HepG2 (cell line): ENCODE data around the gene MON1A. TPM values are rescaled to one million over a fixed set of nuclear protein-coding genes. Genes with fewer than 3 reads are reported as not detected.

Source experiments
- CCAR2 ChIP-seq: fragments of 200-400 bp; formaldehyde crosslinking; optimal IDR thresholded peaks from 2 replicates; pipeline ENCODE3; 2018; ENCODE audit warnings: low read depth, mild to moderate bottlenecking, low read length, moderate library complexity
- FOXP1 ChIP-seq, 2 experiments: fragments of 450-650 bp in 1 of 2; IDR thresholded peaks; 2 replicates each; pipeline ENCODE4 v1.6.1; 2017 to 2018; ENCODE audit warnings: antibody characterized with exemption in 1 of 2
- GLI4 ChIP-seq: sonication (generic); formaldehyde crosslinking; IDR thresholded peaks from 2 replicates; pipeline ENCODE4 v1.5.1; 2020; ENCODE audit warnings: missing genetic modification reagents, mild to moderate bottlenecking, moderate library complexity, borderline replicate concordance
- HOXA7 ChIP-seq: sonication (generic); formaldehyde crosslinking; IDR thresholded peaks from 2 replicates; pipeline ENCODE4 v1.8.1; 2022; ENCODE audit warnings: mild to moderate bottlenecking, missing genetic modification reagents, moderate library complexity
- KLF15 ChIP-seq: sonication (generic); formaldehyde crosslinking; IDR thresholded peaks from 2 replicates; pipeline ENCODE4 v1.8.1; 2023; ENCODE audit warnings: borderline replicate concordance, mild to moderate bottlenecking, inconsistent platforms, missing genetic modification reagents, mixed read lengths
- NCOA2 ChIP-seq: sonication (generic); formaldehyde crosslinking; IDR thresholded peaks from 2 replicates; pipeline ENCODE4 v1.8.0; 2022; ENCODE audit warnings: inconsistent platforms
- NCOR1 ChIP-seq: fragments of 200-600 bp; sonication (generic); IDR thresholded peaks from 2 replicates; pipeline ENCODE4 v1.7.0; 2017; ENCODE audit warnings: antibody characterized with exemption, low read length, borderline replicate concordance
- NR2F6 ChIP-seq, 2 experiments: IDR thresholded peaks; 2 replicates each; pipeline ENCODE4 v1.6.1; 2016; ENCODE audit warnings: antibody characterized with exemption in 1 of 2, mild to moderate bottlenecking in 1 of 2
- REXO4 ChIP-seq: sonication (generic); formaldehyde crosslinking; IDR thresholded peaks from 2 replicates; pipeline ENCODE4 v1.8.0; 2022; ENCODE audit warnings: missing genetic modification reagents, mild to moderate bottlenecking, borderline replicate concordance
- SIN3B ChIP-seq: fragments of 150-350 bp; IDR thresholded peaks from 2 replicates; pipeline ENCODE4 v1.6.1; 2014; ENCODE audit warnings: low read length
- TCF7 ChIP-seq: sonication (generic); IDR thresholded peaks from 2 replicates; pipeline ENCODE4 v1.6.1; 2016; ENCODE audit warnings: antibody characterized with exemption, low read depth
- YEATS4 ChIP-seq: sonication (generic); formaldehyde crosslinking; IDR thresholded peaks from 2 replicates; pipeline ENCODE4 v1.4.0; 2020; ENCODE audit warnings: missing genetic modification reagents, borderline replicate concordance
- ZFAT ChIP-seq: sonication (generic); formaldehyde crosslinking; conservative IDR thresholded peaks from 2 replicates; pipeline ENCODE4 v1.8.1; 2023; ENCODE audit warnings: missing genetic modification reagents, inconsistent platforms
- ZNF33A ChIP-seq: sonication (generic); formaldehyde crosslinking; IDR thresholded peaks from 2 replicates; pipeline ENCODE4 v1.5.1; 2020; ENCODE audit warnings: missing genetic modification reagents, mild to moderate bottlenecking, moderate library complexity, borderline replicate concordance
- ZNF44 ChIP-seq: sonication (generic); formaldehyde crosslinking; IDR thresholded peaks from 2 replicates; pipeline ENCODE4 v1.5.1; 2020; ENCODE audit warnings: mild to moderate bottlenecking, missing genetic modification reagents
- ZNF572 ChIP-seq: sonication (generic); formaldehyde crosslinking; IDR thresholded peaks from 2 replicates; pipeline ENCODE4 v1.5.1; 2020; ENCODE audit warnings: mild to moderate bottlenecking, missing genetic modification reagents
- ZNF652 ChIP-seq: IDR thresholded peaks from 2 replicates; pipeline ENCODE4 v1.6.1; 2016; ENCODE audit warnings: low read depth, borderline replicate concordance
- ZNF703 ChIP-seq: sonication (generic); formaldehyde crosslinking; IDR thresholded peaks from 2 replicates; pipeline ENCODE4 v1.5.1; 2020; ENCODE audit warnings: missing genetic modification reagents, mild to moderate bottlenecking, moderate library complexity, borderline replicate concordance
- ZNF761 ChIP-seq: sonication (generic); formaldehyde crosslinking; conservative IDR thresholded peaks from 2 replicates; pipeline ENCODE4 v1.4.0; 2020; ENCODE audit warnings: mild to moderate bottlenecking, missing genetic modification reagents
- ZNF780A ChIP-seq: sonication (generic); formaldehyde crosslinking; IDR thresholded peaks from 2 replicates; pipeline ENCODE4 v1.8.0; 2022; ENCODE audit warnings: mild to moderate bottlenecking, missing genetic modification reagents, moderate library complexity
- ZNF792 ChIP-seq: IDR thresholded peaks from 2 replicates; pipeline ENCODE4 v1.6.1; 2016
- ZNF850 ChIP-seq: sonication (generic); formaldehyde crosslinking; conservative IDR thresholded peaks from 2 replicates; pipeline ENCODE4 v1.9.0; 2021; ENCODE audit warnings: mild to moderate bottlenecking, missing genetic modification reagents
- polyA plus RNA-seq, 8 experiments: library from polyadenylated mRNA; depleted of rRNA in 3 of 8; stranded (reverse) in 7 of 8; unstranded in 1 of 8; fragments of >200 nt; fragmentation: Illumina TruSeq in 4 of 8; extraction: Trizol in 4 of 8; gene quantifications; 2 replicates each; pipeline versions ENCODE4 v1.2.1 to v1.2.3, GENCODE V29; 2011 to 2016; ENCODE audit warnings: low read depth in 4 of 8, missing spikeins in 1 of 8, mixed read lengths in 1 of 8; ENCODE audit not compliant: insufficient read depth in 1 of 8
- total RNA-seq, 5 experiments: library from RNA; depleted of rRNA; stranded (reverse); fragments of >200 nt; fragmentation: Illumina TruSeq; extraction: Trizol; gene quantifications; 2 replicates each; pipeline ENCODE4 v1.2.3, GENCODE V29; 2016; ENCODE audit warnings: low read depth in 1 of 5
- TF ChIP-seq, protein P1 (sequence below): sonication (generic); IDR thresholded peaks from 2 replicates; pipeline ENCODE4 v1.6.1; 2016; ENCODE audit warnings: low read depth, borderline replicate concordance
- TF ChIP-seq, protein P2 (sequence below): sonication (generic); formaldehyde crosslinking; IDR thresholded peaks from 2 replicates; pipeline ENCODE4 v1.4.0; 2020; ENCODE audit warnings: missing genetic modification reagents; ENCODE audit errors: not compliant biosample characterization
- TF ChIP-seq, protein P3 (sequence below): sonication (generic); formaldehyde crosslinking; IDR thresholded peaks from 2 replicates; pipeline ENCODE4 v1.4.0; 2020; ENCODE audit warnings: mild to moderate bottlenecking, missing genetic modification reagents
- TF ChIP-seq, protein P4 (sequence below), 2 experiments: sonication (generic) in 1 of 2; formaldehyde crosslinking in 1 of 2; IDR thresholded peaks; 2 replicates each; pipeline versions ENCODE4 v1.5.1 to v1.6.1; 2011 to 2020; ENCODE audit warnings: borderline replicate concordance in 1 of 2, low read depth in 1 of 2, low read length in 1 of 2, mild to moderate bottlenecking in 1 of 2, missing genetic modification reagents in 1 of 2, moderate library complexity in 1 of 2

Gene MON1A
- total and polyA plus RNA-seq, 2 of the 13 experiments (the other 11 are each of a cell fraction or from before 2014, with no cell fraction given), result 4.6 to 9.0 TPM

DNA sequence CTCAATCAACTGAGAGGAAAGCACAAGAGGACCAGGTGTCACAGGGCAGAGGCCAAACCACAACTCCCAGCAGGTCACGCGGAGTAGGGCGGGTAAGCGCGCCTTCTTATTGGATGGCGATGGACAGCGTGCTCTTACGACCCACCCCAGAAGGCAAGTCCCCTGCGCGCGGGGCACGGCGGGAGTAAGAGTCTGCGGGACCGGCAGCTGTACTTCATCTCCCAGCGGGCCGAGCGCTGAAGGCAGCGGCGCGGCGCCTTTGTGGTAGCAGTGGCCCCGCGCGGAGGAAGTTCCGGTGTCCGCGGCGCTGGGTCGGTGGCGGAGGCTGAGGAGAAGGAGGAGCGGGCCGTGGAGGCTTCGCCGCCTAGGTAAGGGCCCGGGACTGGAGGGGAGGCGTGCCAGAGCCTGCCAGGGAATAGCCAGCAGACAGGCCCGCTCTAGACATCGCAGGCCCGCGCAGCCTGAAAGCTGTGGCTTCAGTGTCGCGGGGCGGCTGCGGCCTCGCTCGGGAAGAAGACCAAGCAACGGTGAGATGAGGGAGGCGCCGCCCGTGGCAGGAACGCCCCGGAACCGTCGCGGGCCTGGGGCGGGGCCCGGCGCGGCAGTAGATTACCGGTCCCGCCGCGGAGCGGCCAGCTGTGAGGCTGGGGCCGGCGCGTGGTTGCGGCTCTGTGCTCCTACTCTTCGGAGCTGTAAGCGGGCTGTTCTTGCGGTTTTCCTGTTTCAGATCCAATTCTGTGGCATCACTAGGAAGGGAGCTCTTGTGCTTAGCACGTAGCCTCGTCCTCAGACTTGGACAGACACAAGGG lies 10.5 kb upstream of the MON1A start, which contains the start of gene RBM6 (continued):
- TF ChIP-seq, protein P1, sequence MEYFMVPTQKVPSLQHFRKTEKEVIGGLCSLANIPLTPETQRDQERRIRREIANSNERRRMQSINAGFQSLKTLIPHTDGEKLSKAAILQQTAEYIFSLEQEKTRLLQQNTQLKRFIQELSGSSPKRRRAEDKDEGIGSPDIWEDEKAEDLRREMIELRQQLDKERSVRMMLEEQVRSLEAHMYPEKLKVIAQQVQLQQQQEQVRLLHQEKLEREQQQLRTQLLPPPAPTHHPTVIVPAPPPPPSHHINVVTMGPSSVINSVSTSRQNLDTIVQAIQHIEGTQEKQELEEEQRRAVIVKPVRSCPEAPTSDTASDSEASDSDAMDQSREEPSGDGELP, result peak; percentile 92
- TF ChIP-seq ZNF780A (0 out of 2 replicates have a peak, but pooled peaks have one; percentile 39), ZNF703 (CRISPR knock-in tag) (no peak; the same call in 1 of the 2 replicates), NCOR1 (peak; percentile 37; the same call in 1 of the 2 replicates), ZNF761 (no peak), ZNF572 (CRISPR knock-in tag) (no peak), SIN3B (no peak), NCOA2 (peak; percentile 51), ZNF33A (CRISPR knock-in tag) (peak; percentile 77; the same call in 1 of the 2 replicates), ZNF652 (CRISPR knock-in tag) (0 out of 2 replicates have a peak, but pooled peaks have one; percentile 10), YEATS4 (peak; percentile 98), CCAR2 (no peak), TCF7 (peak; percentile 75), NR2F6 (IDR thresholded peaks at IDR 0.05) (no peak), NR2F6 (CRISPR knock-in tag; IDR thresholded peaks at IDR 0.05) (peak; percentile 65; the same call in 1 of the 2 replicates), ZFAT (0 out of 2 replicates have a peak, but pooled peaks have one; percentile 62), HOXA7 (CRISPR knock-in tag) (no peak), ZNF792 (peak; percentile 78), GLI4 (CRISPR knock-in tag) (no peak), KLF15 (peak; percentile 55; the same call in 1 of the 2 replicates), ZNF44 (CRISPR knock-in tag) (0 out of 2 replicates have a peak, but pooled peaks have one; percentile 11), FOXP1 (IDR thresholded peaks at IDR 0.05) (no peak), FOXP1 (CRISPR knock-in tag; IDR thresholded peaks at IDR 0.05) (no peak), ZNF850 (CRISPR knock-in tag) (no peak), REXO4 (CRISPR knock-in tag) (no peak)
- TF ChIP-seq, protein P2, sequence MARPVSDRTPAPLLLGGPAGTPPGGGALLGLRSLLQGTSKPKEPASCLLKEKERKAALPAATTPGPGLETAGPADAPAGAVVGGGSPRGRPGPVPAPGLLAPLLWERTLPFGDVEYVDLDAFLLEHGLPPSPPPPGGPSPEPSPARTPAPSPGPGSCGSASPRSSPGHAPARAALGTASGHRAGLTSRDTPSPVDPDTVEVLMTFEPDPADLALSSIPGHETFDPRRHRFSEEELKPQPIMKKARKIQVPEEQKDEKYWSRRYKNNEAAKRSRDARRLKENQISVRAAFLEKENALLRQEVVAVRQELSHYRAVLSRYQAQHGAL (CRISPR knock-in tag), result peak; percentile 68
- TF ChIP-seq, protein P3, sequence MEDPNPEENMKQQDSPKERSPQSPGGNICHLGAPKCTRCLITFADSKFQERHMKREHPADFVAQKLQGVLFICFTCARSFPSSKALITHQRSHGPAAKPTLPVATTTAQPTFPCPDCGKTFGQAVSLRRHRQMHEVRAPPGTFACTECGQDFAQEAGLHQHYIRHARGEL, result no peak
- TF ChIP-seq, protein P4, sequence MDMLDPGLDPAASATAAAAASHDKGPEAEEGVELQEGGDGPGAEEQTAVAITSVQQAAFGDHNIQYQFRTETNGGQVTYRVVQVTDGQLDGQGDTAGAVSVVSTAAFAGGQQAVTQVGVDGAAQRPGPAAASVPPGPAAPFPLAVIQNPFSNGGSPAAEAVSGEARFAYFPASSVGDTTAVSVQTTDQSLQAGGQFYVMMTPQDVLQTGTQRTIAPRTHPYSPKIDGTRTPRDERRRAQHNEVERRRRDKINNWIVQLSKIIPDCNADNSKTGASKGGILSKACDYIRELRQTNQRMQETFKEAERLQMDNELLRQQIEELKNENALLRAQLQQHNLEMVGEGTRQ (IDR thresholded peaks at IDR 0.05; ENCODE audit: low read depth, low read length), result peak; percentile 86
- TF ChIP-seq, protein P4 (CRISPR knock-in tag; IDR thresholded peaks at IDR 0.05; ENCODE audit: borderline replicate concordance), result peak; percentile 91
